H9 (cell line): ENCODE measurements around the gene EPB41L2. TPM values are rescaled to one million over a fixed set of nuclear protein-coding genes. Genes with fewer than 3 reads are reported as not detected.

ENCODE experiments used
- DNase-seq: peaks from one replicate; pipeline ENCODE4 v3.0.0-alpha.2; 2017
- H2AFZ ChIP-seq: one replicate; pipeline ENCODE4 v1.6.1; 2013; ENCODE audit warnings: mild to moderate bottlenecking, low read length, control low read depth, moderate library complexity
- H2AK5ac ChIP-seq: 2 replicates; pipeline ENCODE4 v1.6.1; 2013; ENCODE audit warnings: low read length, control low read depth, mixed read lengths; ENCODE audit not compliant: insufficient read length
- H2BK120ac ChIP-seq: one replicate; pipeline ENCODE4 v1.6.1; 2013; ENCODE audit warnings: low read depth, mild to moderate bottlenecking, low read length, control low read depth, inconsistent platforms; ENCODE audit not compliant: poor library complexity, severe bottlenecking
- H2BK12ac ChIP-seq: 2 replicates; pipeline ENCODE4 v1.6.1; 2013; ENCODE audit warnings: low read length, control low read depth, mixed read lengths, low read depth; ENCODE audit not compliant: insufficient read length
- H2BK15ac ChIP-seq: 2 replicates; pipeline ENCODE4 v1.6.1; 2013; ENCODE audit warnings: low read depth, low read length, control low read depth
- H2BK20ac ChIP-seq: one replicate; pipeline ENCODE4 v1.6.1; 2013; ENCODE audit warnings: low read depth, mild to moderate bottlenecking, low read length, control low read depth, inconsistent platforms; ENCODE audit not compliant: poor library complexity, severe bottlenecking
- H2BK5ac ChIP-seq: 2 replicates; pipeline ENCODE4 v1.6.1; 2013; ENCODE audit warnings: low read length, control low read depth, mixed read lengths; ENCODE audit not compliant: insufficient read length
- H3K14ac ChIP-seq: 2 replicates; pipeline ENCODE4 v1.6.1; 2013; ENCODE audit warnings: low read length, control low read depth; ENCODE audit not compliant: insufficient read depth
- H3K18ac ChIP-seq: 2 replicates; pipeline ENCODE4 v1.6.1; 2013; ENCODE audit warnings: low read depth, mild to moderate bottlenecking, mixed read lengths, low read length, control low read depth; ENCODE audit not compliant: insufficient read length
- H3K23ac ChIP-seq: 2 replicates; pipeline ENCODE4 v1.6.1; 2013; ENCODE audit warnings: low read length, control low read depth, mixed read lengths, low read depth; ENCODE audit not compliant: insufficient read length
- H3K23me2 ChIP-seq: 2 replicates; pipeline ENCODE4 v1.6.1; 2013; ENCODE audit warnings: low read depth, mild to moderate bottlenecking, mixed read lengths, low read length, control low read depth; ENCODE audit not compliant: insufficient read length, poor library complexity, severe bottlenecking
- H3K27ac ChIP-seq: 2 replicates; pipeline ENCODE4 v1.5.1; 2013; ENCODE audit warnings: low read length, control low read depth, mixed read lengths, low read depth; ENCODE audit not compliant: insufficient read length
- H3K27me3 ChIP-seq: 2 replicates; pipeline ENCODE4 v1.6.1; 2013; ENCODE audit warnings: low read length, control low read depth, inconsistent platforms; ENCODE audit not compliant: insufficient read depth
- H3K4ac ChIP-seq: 2 replicates; pipeline ENCODE4 v1.6.1; 2013; ENCODE audit warnings: low read depth, mild to moderate bottlenecking, control low read depth, inconsistent platforms, low read length, moderate library complexity
- H3K4me1 ChIP-seq: 2 replicates; pipeline ENCODE4 v1.6.1; 2013; ENCODE audit warnings: low read length, control low read depth, inconsistent platforms; ENCODE audit not compliant: insufficient read depth
- H3K4me2 ChIP-seq: 2 replicates; pipeline ENCODE4 v1.6.1; 2013; ENCODE audit warnings: low read length, control low read depth, mixed read lengths; ENCODE audit not compliant: insufficient read length, insufficient read depth
- H3K56ac ChIP-seq: 2 replicates; pipeline ENCODE4 v1.6.1; 2013; ENCODE audit warnings: low read depth, mild to moderate bottlenecking, mixed read lengths, low read length, control low read depth; ENCODE audit not compliant: insufficient read length
- H3K79me1 ChIP-seq: 2 replicates; pipeline ENCODE4 v1.6.1; 2013; ENCODE audit warnings: low read depth, mild to moderate bottlenecking, moderate library complexity, low read length, control low read depth, inconsistent platforms; ENCODE audit not compliant: insufficient read depth, poor library complexity, severe bottlenecking
- H3K79me2 ChIP-seq: 2 replicates; pipeline ENCODE4 v1.6.1; 2013; ENCODE audit warnings: low read length, control low read depth, inconsistent platforms; ENCODE audit not compliant: insufficient read depth
- H3K9ac ChIP-seq: 2 replicates; pipeline ENCODE4 v1.6.1; 2013; ENCODE audit warnings: low read length, control low read depth, mixed read lengths; ENCODE audit not compliant: insufficient read length; ENCODE audit errors: extremely low read depth
- H3K9me3 ChIP-seq: one replicate; pipeline ENCODE4 v1.6.1; 2013; ENCODE audit warnings: low read depth, low read length, inconsistent platforms; ENCODE audit not compliant: control insufficient read depth
- H3T11ph ChIP-seq: one replicate; pipeline ENCODE4 v1.6.1; 2013; ENCODE audit warnings: mild to moderate bottlenecking, low read length, control low read depth, inconsistent platforms
- H4K20me1 ChIP-seq: one replicate; pipeline ENCODE4 v1.6.1; 2013; ENCODE audit not compliant: control insufficient read depth, insufficient read length, insufficient read depth
- H4K5ac ChIP-seq: 2 replicates; pipeline ENCODE4 v1.6.1; 2013; ENCODE audit warnings: low read depth, mild to moderate bottlenecking, mixed read lengths, low read length, control low read depth; ENCODE audit not compliant: insufficient read length
- H4K8ac ChIP-seq: replicated peaks from 2 replicates; pipeline ENCODE4 v1.6.1; 2013; ENCODE audit warnings: low read length, control low read depth, mixed read lengths, low read depth; ENCODE audit not compliant: insufficient read length
- H4K91ac ChIP-seq: 2 replicates; pipeline ENCODE4 v1.6.1; 2013; ENCODE audit warnings: low read depth, mild to moderate bottlenecking, moderate library complexity, mixed read lengths, low read length, control low read depth; ENCODE audit not compliant: insufficient read length
- H3K27ac Mint-ChIP-seq, 3 experiments: 2 replicates in 2 of 3; 3 replicates in 1 of 3; pipeline ENCODE4 v1.8.0; 2020 to 2021; ENCODE audit warnings: mixed read lengths in 3 of 3, mild to moderate bottlenecking in 1 of 3, moderate library complexity in 1 of 3
- H3K27me3 Mint-ChIP-seq: 2 replicates; pipeline ENCODE4 v1.8.0; 2021; ENCODE audit warnings: low read depth, mild to moderate bottlenecking, moderate library complexity, mixed read lengths
- H3K36me3 Mint-ChIP-seq, 3 experiments: 2 replicates in 2 of 3; 3 replicates in 1 of 3; pipeline ENCODE4 v1.8.0; 2020 to 2021; ENCODE audit warnings: low read depth in 3 of 3, mixed read lengths in 3 of 3; ENCODE audit not compliant: insufficient read depth in 1 of 3
- H3K4me1 Mint-ChIP-seq, 2 experiments: 2 replicates each; pipeline ENCODE4 v1.8.0; 2020; ENCODE audit warnings: mixed read lengths in 2 of 2
- H3K4me3 Mint-ChIP-seq, 2 experiments: 2 replicates in 1 of 2; 3 replicates in 1 of 2; pipeline ENCODE4 v1.8.0; 2020 to 2021; ENCODE audit warnings: mild to moderate bottlenecking in 2 of 2, mixed read lengths in 2 of 2, moderate library complexity in 1 of 2
- H3K9me3 Mint-ChIP-seq, 2 experiments: 2 replicates in 1 of 2; 3 replicates in 1 of 2; pipeline ENCODE4 v1.8.0; 2020; ENCODE audit warnings: mild to moderate bottlenecking in 2 of 2, mixed read lengths in 2 of 2, moderate library complexity in 1 of 2
- WGBS: extraction: QIAGEN DNeasy Blood & Tissue Kit; methylation state at CpG from one replicate; pipeline ENCODE4 v1.1.7; 2013; ENCODE audit warnings: missing lambda C conversion rate, low lambda C conversion rate, mixed read lengths; ENCODE audit not compliant: insufficient read length; ENCODE audit errors: extremely low coverage; 5-methylcytosine and 5-hydroxymethylcytosine counted together
- total RNA-seq: library from RNA; stranded (reverse); gene quantifications from 2 replicates; pipeline ENCODE4 v1.2.1, GENCODE V29; 2021
- TF ChIP-seq, protein P1 (sequence below): fragments of 200-600 bp; sonication (generic); conservative IDR thresholded peaks from 3 replicates; pipeline ENCODE4 v1.8.0; 2021; ENCODE audit warnings: antibody characterized with exemption, mild to moderate bottlenecking

Gene EPB41L2
- total RNA-seq, 1 experiment from 2014 or later: 90.2 TPM

DNA sequence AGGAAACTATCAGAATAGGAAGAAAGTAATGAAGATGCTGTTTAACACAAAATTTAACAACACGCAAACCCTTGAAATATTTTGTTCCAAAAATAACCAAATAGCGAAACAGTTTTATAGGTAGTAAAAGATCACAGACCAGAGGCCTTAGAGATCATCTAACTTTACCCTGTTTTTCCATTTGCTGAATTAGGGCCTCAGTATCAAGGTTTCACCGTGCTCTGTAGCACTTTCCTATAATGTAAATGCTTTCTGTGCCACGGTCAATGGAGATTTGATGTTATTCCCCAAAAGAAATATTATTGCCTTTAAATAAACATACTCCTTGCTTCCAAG, 23.7 kb downstream of the EPB41L2 start:
- Histone ChIP-seq H2AK5ac (no peak overlapping the region), H3K23me2 (no peaks in the 10 kb centered on the region), H3K9ac (no peak overlapping the region), H3K79me2 (no peaks in the 10 kb centered on the region; the same call in 1 of the 2 replicates), H2BK20ac (no peak overlapping the region), H3K23ac (no peak overlapping the region), H3K4ac (no peak overlapping the region), H3K27ac (no peak overlapping the region), H2AFZ (no peak overlapping the region), H3K27me3 (no peaks in the 10 kb centered on the region), H3K14ac (no peak overlapping the region), H3K79me1 (peaks cover under 1% of the 10 kb centered on the region), H3K18ac (no peak overlapping the region), H2BK120ac (no peak overlapping the region), H3K4me1 (no peaks in the 10 kb centered on the region), H4K8ac (no peak overlapping the region), H3T11ph (no peak overlapping the region), H4K5ac (no peak overlapping the region), H3K9me3 (no peaks in the 10 kb centered on the region), H3K4me2 (no peak overlapping the region), H4K91ac (no peak overlapping the region), H4K20me1 (no peaks in the 10 kb centered on the region), H3K56ac (no peak overlapping the region), H2BK15ac (no peak overlapping the region), H2BK5ac (no peak overlapping the region), H2BK12ac (no peak overlapping the region)
- H3K27ac Mint-ChIP-seq: no peak overlapping the region
- TF ChIP-seq, protein P1, sequence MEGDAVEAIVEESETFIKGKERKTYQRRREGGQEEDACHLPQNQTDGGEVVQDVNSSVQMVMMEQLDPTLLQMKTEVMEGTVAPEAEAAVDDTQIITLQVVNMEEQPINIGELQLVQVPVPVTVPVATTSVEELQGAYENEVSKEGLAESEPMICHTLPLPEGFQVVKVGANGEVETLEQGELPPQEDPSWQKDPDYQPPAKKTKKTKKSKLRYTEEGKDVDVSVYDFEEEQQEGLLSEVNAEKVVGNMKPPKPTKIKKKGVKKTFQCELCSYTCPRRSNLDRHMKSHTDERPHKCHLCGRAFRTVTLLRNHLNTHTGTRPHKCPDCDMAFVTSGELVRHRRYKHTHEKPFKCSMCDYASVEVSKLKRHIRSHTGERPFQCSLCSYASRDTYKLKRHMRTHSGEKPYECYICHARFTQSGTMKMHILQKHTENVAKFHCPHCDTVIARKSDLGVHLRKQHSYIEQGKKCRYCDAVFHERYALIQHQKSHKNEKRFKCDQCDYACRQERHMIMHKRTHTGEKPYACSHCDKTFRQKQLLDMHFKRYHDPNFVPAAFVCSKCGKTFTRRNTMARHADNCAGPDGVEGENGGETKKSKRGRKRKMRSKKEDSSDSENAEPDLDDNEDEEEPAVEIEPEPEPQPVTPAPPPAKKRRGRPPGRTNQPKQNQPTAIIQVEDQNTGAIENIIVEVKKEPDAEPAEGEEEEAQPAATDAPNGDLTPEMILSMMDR: no peak
- no peak for DNase-seq
- H3K9me3 Mint-ChIP-seq: no peaks in the 10 kb centered on the region
- H3K4me3 Mint-ChIP-seq: no peak overlapping the region
- H3K27me3 Mint-ChIP-seq: no peaks in the 10 kb centered on the region
- WGBS: no CpG with 5 or more reads among the region's 4 CpGs
- no peaks in the 10 kb centered on the region; a peak in 1 of 4 replicates for H3K4me1 Mint-ChIP-seq
- no peaks in the 10 kb centered on the region for H3K36me3 Mint-ChIP-seq
